Measurements from ENCODE around the gene CD164L2. TPM values are rescaled to one million over a fixed set of nuclear protein-coding genes. Genes with fewer than 3 reads are reported as not detected.

The CD164L2 gene
- total RNA-seq, 1 donor from 2014 or later = not detected

DNA sequence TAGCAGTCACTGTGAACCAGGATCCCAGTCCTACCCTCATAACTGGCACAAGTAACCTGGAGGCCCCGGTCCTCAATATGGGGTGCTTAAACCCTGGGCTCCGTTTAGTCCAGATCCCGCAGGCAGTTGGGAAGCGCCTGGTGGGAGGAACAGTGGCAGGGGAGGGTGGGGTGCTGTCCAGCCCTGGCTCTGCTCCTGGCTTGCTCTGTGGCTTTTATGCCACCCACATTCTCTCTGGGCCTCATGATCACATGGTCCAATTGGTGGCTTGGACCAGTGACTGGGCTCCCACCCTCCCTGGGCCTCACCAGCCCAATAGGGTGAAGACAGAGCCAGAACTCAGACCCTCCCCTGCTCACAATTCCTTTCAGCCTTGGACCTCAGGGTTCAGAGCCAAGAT is 2.9 kb downstream of the CD164L2 start:
- Histone ChIP-seq H3K4me2 (ENCODE audit: low read length) (no peak overlapping the region), H3K27me3 (ENCODE audit: insufficient read depth, low read length) (no peaks in the 10 kb centered on the region), H3K9me3 (ENCODE audit: insufficient read depth, low read depth, low read length) (no peaks in the 10 kb centered on the region), H2AFZ (ENCODE audit: low read depth, low read length) (no peak overlapping the region), H3K4me1 (ENCODE audit: insufficient read depth, low read length) (no peaks in the 10 kb centered on the region), H3K79me2 (ENCODE audit: insufficient read depth, low read length) (no peaks in the 10 kb centered on the region), H3K36me3 (ENCODE audit: insufficient read depth, low read length) (no peaks in the 10 kb centered on the region), H3K4me3 (ENCODE audit: insufficient read depth, low read depth, low read length) (no peak overlapping the region), H4K20me1 (ENCODE audit: insufficient read depth, low read length) (no peaks in the 10 kb centered on the region), H3K9ac (ENCODE audit: low read length) (no peak overlapping the region), H3K27ac (ENCODE audit: low read depth, low read length) (no peak overlapping the region)
- no peak overlapping the region for H3K27ac Mint-ChIP-seq (ENCODE audit: unreplicated experiment)
- FAIRE-seq (no peak), DNase-seq (ENCODE audit: low read depth) (no peak)
- no peak overlapping the region for H3K4me3 Mint-ChIP-seq (ENCODE audit: unreplicated experiment)
- TF ChIP-seq CTCF (IDR thresholded peaks at IDR 0.05; ENCODE audit: insufficient read depth, low read depth, low read length) (no peak), EZH2 (IDR thresholded peaks at IDR 0.05; ENCODE audit: insufficient read depth, low read length) (no peak)
- no peaks in the 10 kb centered on the region for H3K36me3 Mint-ChIP-seq (ENCODE audit: low read depth, unreplicated experiment)
- peaks cover 36% of the 10 kb centered on the region for H3K27me3 Mint-ChIP-seq (ENCODE audit: low read depth, unreplicated experiment)
- H3K4me1 Mint-ChIP-seq (ENCODE audit: low read depth, unreplicated experiment) = no peaks in the 10 kb centered on the region
- no peaks in the 10 kb centered on the region for H3K9me3 Mint-ChIP-seq (ENCODE audit: unreplicated experiment)

DNA sequence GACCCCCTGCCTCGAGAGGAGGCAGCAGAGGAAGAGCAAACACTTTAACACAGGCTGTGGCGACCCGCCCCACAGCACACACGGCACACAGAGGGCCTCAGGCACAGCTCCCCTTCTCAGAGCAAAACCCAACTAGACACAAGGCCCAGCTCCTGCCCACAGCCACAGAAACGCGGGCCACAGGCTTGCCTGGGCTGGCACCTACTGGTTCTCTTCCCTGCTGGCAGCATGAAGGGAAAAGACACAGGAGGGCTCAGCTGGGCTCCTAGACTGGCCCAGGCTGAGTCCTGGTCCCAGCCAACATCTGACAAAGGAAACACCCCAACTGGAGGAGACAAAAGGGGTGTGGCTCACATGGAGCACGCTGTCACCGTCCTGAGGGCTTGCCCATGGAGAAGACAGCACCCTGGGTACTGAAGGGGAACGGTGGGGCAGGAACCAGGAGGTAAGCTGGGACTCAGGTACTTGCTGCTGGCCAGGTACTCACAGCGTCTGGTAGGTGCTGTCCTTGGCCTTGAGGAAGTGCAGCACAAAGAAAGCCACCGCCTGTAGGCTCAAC is 3.5 kb downstream of the CD164L2 start:
- H3K27ac ChIP-seq (ENCODE audit: low read depth, low read length) = no peak overlapping the region
- no peak overlapping the region for H3K4me3 ChIP-seq (ENCODE audit: insufficient read depth, low read depth, low read length)
- H3K9me3 Mint-ChIP-seq (ENCODE audit: unreplicated experiment) = no peaks in the 10 kb centered on the region
- no peak for TF ChIP-seq CTCF (IDR thresholded peaks at IDR 0.05; ENCODE audit: insufficient read depth, low read depth, low read length)
- no peak for TF ChIP-seq EZH2 (IDR thresholded peaks at IDR 0.05; ENCODE audit: insufficient read depth, low read length)
- no peaks in the 10 kb centered on the region for H3K79me2 ChIP-seq (ENCODE audit: insufficient read depth, low read length)
- no peak overlapping the region for H3K4me3 Mint-ChIP-seq (ENCODE audit: unreplicated experiment)
- H3K27me3 ChIP-seq (ENCODE audit: insufficient read depth, low read length) = no peaks in the 10 kb centered on the region
- no peak overlapping the region for H3K27ac Mint-ChIP-seq (ENCODE audit: unreplicated experiment)
- no peaks in the 10 kb centered on the region for H3K4me1 ChIP-seq (ENCODE audit: insufficient read depth, low read length)
- no peaks in the 10 kb centered on the region for H4K20me1 ChIP-seq (ENCODE audit: insufficient read depth, low read length)
- H2AFZ ChIP-seq (ENCODE audit: low read depth, low read length) = no peak overlapping the region
- H3K36me3 ChIP-seq (ENCODE audit: insufficient read depth, low read length) = no peaks in the 10 kb centered on the region
- no peaks in the 10 kb centered on the region for H3K36me3 Mint-ChIP-seq (ENCODE audit: low read depth, unreplicated experiment)
- FAIRE-seq (no peak), DNase-seq (ENCODE audit: low read depth) (no peak)
- peaks cover 36% of the 10 kb centered on the region for H3K27me3 Mint-ChIP-seq (ENCODE audit: low read depth, unreplicated experiment)
- no peak overlapping the region for H3K4me2 ChIP-seq (ENCODE audit: low read length)
- H3K9me3 ChIP-seq (ENCODE audit: insufficient read depth, low read depth, low read length) = no peaks in the 10 kb centered on the region
- H3K9ac ChIP-seq (ENCODE audit: low read length) = no peak overlapping the region
- no peaks in the 10 kb centered on the region for H3K4me1 Mint-ChIP-seq (ENCODE audit: low read depth, unreplicated experiment)

GRCh38 chr1:27377760-27378495 is 5.2 kb downstream of the CD164L2 start:
- Histone ChIP-seq H4K20me1 (ENCODE audit: insufficient read depth, low read length) (no peaks in the 10 kb centered on the region), H3K36me3 (ENCODE audit: insufficient read depth, low read length) (no peaks in the 10 kb centered on the region), H3K4me3 (ENCODE audit: insufficient read depth, low read depth, low read length) (no peak overlapping the region), H3K27me3 (ENCODE audit: insufficient read depth, low read length) (no peaks in the 10 kb centered on the region), H3K79me2 (ENCODE audit: insufficient read depth, low read length) (no peaks in the 10 kb centered on the region), H3K9ac (ENCODE audit: low read length) (no peak overlapping the region), H3K4me1 (ENCODE audit: insufficient read depth, low read length) (no peaks in the 10 kb centered on the region), H2AFZ (ENCODE audit: low read depth, low read length) (no peak overlapping the region), H3K4me2 (ENCODE audit: low read length) (no peak overlapping the region), H3K9me3 (ENCODE audit: insufficient read depth, low read depth, low read length) (no peaks in the 10 kb centered on the region), H3K27ac (ENCODE audit: low read depth, low read length) (no peak overlapping the region)
- H3K4me3 Mint-ChIP-seq (ENCODE audit: unreplicated experiment) = no peak overlapping the region
- no peaks in the 10 kb centered on the region for H3K36me3 Mint-ChIP-seq (ENCODE audit: low read depth, unreplicated experiment)
- peaks cover 33% of the 10 kb centered on the region for H3K27me3 Mint-ChIP-seq (ENCODE audit: low read depth, unreplicated experiment)
- no peaks in the 10 kb centered on the region for H3K4me1 Mint-ChIP-seq (ENCODE audit: low read depth, unreplicated experiment)
- FAIRE-seq (no peak), DNase-seq (ENCODE audit: low read depth) (no peak)
- no peak overlapping the region for H3K27ac Mint-ChIP-seq (ENCODE audit: unreplicated experiment)
- TF ChIP-seq CTCF (IDR thresholded peaks at IDR 0.05; ENCODE audit: insufficient read depth, low read depth, low read length) (no peak), EZH2 (IDR thresholded peaks at IDR 0.05; ENCODE audit: insufficient read depth, low read length) (no peak)
- H3K9me3 Mint-ChIP-seq (ENCODE audit: unreplicated experiment) = no peaks in the 10 kb centered on the region

Measured in astrocyte (in vitro differentiated cells and primary cell).